Measurements from ENCODE around the gene DENND1A. TPM values are rescaled to one million over a fixed set of nuclear protein-coding genes. Genes with fewer than 3 reads are reported as not detected.

The DENND1A gene
- total RNA-seq, 1 donor from 2014 or later = 25.2 TPM

DNA sequence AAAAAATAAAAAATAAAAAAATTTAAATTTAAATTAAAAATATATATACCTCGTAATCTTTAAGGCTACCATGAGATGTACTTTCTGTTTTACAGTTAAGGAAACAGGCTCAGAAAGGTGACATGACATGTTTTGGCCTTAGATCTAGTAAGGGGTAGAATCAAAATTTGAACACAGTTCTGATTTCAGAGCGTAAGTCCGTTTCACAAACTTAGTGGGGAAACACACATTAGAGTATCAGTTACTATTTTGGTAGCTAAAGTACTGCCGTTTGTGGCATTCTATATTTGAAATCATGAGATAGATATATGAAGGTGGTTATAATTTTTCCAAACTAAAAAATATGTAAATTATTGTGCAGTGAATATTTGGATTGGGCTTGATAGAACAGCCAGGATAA, 186.2 kb downstream of the DENND1A start:
- intact Hi-C loops (cut with micrococcal nuclease) = no loop called here
- CTCF ChIA-PET = no interaction called here
- DNase-seq = no peak
- Mint-ChIP-seq H3K27me3 (no peaks in the 10 kb centered on the region), H3K4me3 (no peak overlapping the region), H3K27ac (no peak overlapping the region), H3K9me3 (no peaks in the 10 kb centered on the region), H3K36me3 (ENCODE audit: low read depth) (no peaks in the 10 kb centered on the region), H3K4me1 (peaks cover 9% of the 10 kb centered on the region)
- TF ChIP-seq, protein P1, sequence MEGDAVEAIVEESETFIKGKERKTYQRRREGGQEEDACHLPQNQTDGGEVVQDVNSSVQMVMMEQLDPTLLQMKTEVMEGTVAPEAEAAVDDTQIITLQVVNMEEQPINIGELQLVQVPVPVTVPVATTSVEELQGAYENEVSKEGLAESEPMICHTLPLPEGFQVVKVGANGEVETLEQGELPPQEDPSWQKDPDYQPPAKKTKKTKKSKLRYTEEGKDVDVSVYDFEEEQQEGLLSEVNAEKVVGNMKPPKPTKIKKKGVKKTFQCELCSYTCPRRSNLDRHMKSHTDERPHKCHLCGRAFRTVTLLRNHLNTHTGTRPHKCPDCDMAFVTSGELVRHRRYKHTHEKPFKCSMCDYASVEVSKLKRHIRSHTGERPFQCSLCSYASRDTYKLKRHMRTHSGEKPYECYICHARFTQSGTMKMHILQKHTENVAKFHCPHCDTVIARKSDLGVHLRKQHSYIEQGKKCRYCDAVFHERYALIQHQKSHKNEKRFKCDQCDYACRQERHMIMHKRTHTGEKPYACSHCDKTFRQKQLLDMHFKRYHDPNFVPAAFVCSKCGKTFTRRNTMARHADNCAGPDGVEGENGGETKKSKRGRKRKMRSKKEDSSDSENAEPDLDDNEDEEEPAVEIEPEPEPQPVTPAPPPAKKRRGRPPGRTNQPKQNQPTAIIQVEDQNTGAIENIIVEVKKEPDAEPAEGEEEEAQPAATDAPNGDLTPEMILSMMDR (IDR thresholded peaks at IDR 0.05) = no peak
- no peak for ATAC-seq (ENCODE audit: low read depth)
- POLR2A ChIA-PET = no interaction called here

DNA sequence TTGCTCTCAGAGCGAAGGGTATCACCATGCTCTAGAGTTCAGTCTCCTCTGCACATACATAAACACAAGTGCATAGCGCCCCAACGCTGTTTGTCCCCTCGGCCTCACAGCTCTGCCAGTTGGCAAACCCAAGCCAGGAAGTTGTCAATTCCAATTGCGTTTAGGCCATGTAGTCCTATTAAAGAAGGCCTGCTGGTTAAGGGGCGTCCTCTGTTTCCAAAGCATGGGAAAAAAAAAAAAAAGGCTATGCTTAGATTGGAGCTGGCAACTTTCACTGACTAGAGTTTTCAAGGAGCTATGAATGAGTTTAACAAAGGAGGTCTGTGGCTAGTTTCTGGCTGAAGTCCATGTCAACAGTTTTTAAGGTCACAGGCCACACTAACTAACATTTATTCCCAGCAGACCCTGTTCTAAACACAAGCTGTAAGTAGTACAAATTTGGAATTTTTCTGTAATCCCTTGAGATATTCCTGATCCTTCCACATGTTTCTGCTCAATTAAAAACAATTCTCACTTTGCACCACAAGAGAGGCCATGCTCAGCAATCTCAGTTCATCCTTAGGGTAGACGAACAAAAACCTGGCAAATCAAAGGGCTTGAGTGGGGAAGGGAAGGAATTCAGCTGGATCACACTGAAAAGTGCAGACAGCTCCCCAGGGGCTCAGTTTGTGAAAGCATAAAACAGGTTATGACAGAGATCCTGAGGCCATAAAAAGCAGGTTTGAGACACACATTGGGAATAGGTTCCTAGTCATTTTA, 187.7 kb downstream of the DENND1A start:
- ChIA-PET POLR2A (interaction anchor here (0.7 kb wide), 1 partner anchor 58 kb away, joined by 6 read pairs; no protein-coding TSS in a partner anchor), CTCF (interaction anchor here (0.6 kb wide), 1 partner anchor 35 kb away, joined by 4 read pairs; no protein-coding TSS in a partner anchor)
- Mint-ChIP-seq H3K4me1 (peaks cover 9% of the 10 kb centered on the region), H3K4me3 (no peak overlapping the region), H3K36me3 (ENCODE audit: low read depth) (no peaks in the 10 kb centered on the region), H3K9me3 (no peaks in the 10 kb centered on the region), H3K27me3 (no peaks in the 10 kb centered on the region), H3K27ac (no peak overlapping the region)
- TF ChIP-seq, protein P1 (IDR thresholded peaks at IDR 0.05) = no peak
- intact Hi-C loops (cut with micrococcal nuclease) = no loop called here
- DNase-seq (no peak), ATAC-seq (ENCODE audit: low read depth) (no peak)

DNA sequence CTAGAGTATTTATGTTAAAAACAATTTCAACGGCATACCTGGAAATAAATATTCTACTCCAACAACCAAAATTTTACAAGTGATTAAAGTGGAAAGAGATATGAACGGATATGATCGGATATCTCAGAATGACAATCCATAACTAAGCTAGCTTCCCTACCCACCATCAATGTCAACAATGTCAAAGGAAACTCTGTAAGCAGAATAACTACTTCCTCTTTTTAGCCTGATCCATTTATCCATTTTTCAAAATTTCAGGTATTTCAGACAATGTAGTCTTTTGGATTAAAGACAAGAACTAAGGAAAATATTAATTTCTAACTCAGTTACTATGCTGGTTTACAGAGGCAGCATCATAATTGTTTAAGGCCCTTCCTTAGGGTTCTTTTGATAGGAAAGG, 188.7 kb downstream of the DENND1A start:
- CTCF ChIA-PET = no interaction called here
- H3K27me3 Mint-ChIP-seq = no peaks in the 10 kb centered on the region
- no peak for ATAC-seq (ENCODE audit: low read depth)
- TF ChIP-seq, protein P1 (IDR thresholded peaks at IDR 0.05) = no peak
- no peak for DNase-seq
- intact Hi-C loops (cut with micrococcal nuclease) = no loop called here
- POLR2A ChIA-PET = no interaction called here
- H3K9me3 Mint-ChIP-seq = no peaks in the 10 kb centered on the region
- no peaks in the 10 kb centered on the region for H3K36me3 Mint-ChIP-seq (ENCODE audit: low read depth)
- no peak overlapping the region for H3K4me3 Mint-ChIP-seq
- no peak overlapping the region for H3K27ac Mint-ChIP-seq
- H3K4me1 Mint-ChIP-seq = peaks cover 9% of the 10 kb centered on the region

DNA sequence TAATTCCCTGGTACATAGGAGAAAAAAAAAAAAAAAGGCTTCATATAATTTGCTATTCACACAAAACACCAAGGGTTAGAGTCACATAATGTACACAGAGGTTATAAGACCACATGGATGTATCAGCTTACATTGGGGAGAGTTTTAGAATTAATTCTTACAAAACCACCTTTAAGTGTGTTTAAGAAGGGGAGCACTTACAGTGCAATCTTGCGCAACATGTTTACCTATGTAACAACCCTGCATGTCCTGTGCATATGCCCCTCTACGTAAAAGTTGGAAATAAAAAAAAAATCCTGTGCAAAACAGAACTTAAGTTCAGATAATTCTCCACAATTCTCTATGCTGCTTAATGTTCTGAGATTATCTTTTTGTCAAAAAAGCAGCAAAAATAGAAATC, 190.0 kb downstream of the DENND1A start:
- intact Hi-C loops (cut with micrococcal nuclease) = no loop called here
- Mint-ChIP-seq H3K36me3 (ENCODE audit: low read depth) (no peaks in the 10 kb centered on the region), H3K9me3 (no peaks in the 10 kb centered on the region), H3K4me3 (no peak overlapping the region), H3K4me1 (peaks cover 12% of the 10 kb centered on the region), H3K27ac (no peak overlapping the region), H3K27me3 (no peaks in the 10 kb centered on the region)
- ATAC-seq (ENCODE audit: low read depth) = no peak
- DNase-seq = no peak
- ChIA-PET CTCF (interaction anchor here (0.7 kb wide), 1 partner anchor 54 kb away, joined by 4 read pairs; no protein-coding TSS in a partner anchor), POLR2A (no interaction called here)
- TF ChIP-seq, protein P1 (IDR thresholded peaks at IDR 0.05) = no peak

DNA sequence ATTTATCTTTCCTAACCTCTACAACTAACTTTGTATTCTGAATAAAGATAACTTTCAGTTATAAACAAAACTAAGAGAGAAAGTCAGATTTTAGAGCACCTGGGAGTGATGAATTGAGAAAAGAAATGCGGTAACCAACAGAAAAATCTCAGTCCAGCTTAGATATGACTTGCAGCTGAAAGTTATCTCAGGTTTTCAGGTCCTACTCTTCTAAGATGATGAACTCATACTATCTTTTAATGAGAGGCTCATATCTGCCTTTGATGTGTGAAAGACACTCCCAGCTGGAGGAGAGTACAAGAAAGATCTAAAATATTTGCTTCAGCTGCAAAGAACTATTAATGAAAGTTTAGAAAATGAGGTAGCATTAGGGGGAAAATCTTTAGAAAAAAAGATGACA, 190.5 kb downstream of the DENND1A start:
- Mint-ChIP-seq H3K4me1 (peaks cover 15% of the 10 kb centered on the region), H3K36me3 (ENCODE audit: low read depth) (no peaks in the 10 kb centered on the region), H3K4me3 (no peak overlapping the region), H3K27ac (no peak overlapping the region), H3K9me3 (no peaks in the 10 kb centered on the region), H3K27me3 (no peaks in the 10 kb centered on the region)
- ChIA-PET CTCF (no interaction called here), POLR2A (no interaction called here)
- ATAC-seq (ENCODE audit: low read depth) (no peak), DNase-seq (no peak)
- intact Hi-C loops (cut with micrococcal nuclease) = no loop called here
- TF ChIP-seq, protein P1 (IDR thresholded peaks at IDR 0.05) = no peak

Measured in activated B cell treated with CpG ODN at 0.5 μM for 24 hours (primary cell).